ENCODE measurements around the gene SGIP1.

SGIP1 gene

GRCh38 chr1:66648901-66649595 is 115.1 kb downstream of the SGIP1 start:
- H3K14ac ChIP-seq (ENCODE audit: low read length), result no peak overlapping the region
- no peak overlapping the region for H3K4me3 ChIP-seq (ENCODE audit: low read length in 2 of 2)
- no peak overlapping the region for H2BK120ac ChIP-seq (ENCODE audit: low read depth, low read length)
- no peak overlapping the region for H2BK15ac ChIP-seq (ENCODE audit: low read length)
- H3K36me3 ChIP-seq (replicated peaks in 1 of 2; ENCODE audit: control insufficient read depth in 2 of 2, insufficient read depth in 2 of 2, low read length in 2 of 2), result no peaks in the 10 kb centered on the region
- no peaks in the 10 kb centered on the region for H3K79me1 ChIP-seq (ENCODE audit: low read depth, low read length)
- no peak overlapping the region for H4K8ac ChIP-seq (ENCODE audit: low read depth, low read length)
- no peak for DNase-seq (ENCODE audit: low spot score)
- H2AFZ ChIP-seq (ENCODE audit: low read length), result no peak overlapping the region
- no peaks in the 10 kb centered on the region for H3K4me1 ChIP-seq (ENCODE audit: control insufficient read depth in 2 of 2, insufficient read depth in 1 of 2, low read depth in 1 of 2, low read length in 2 of 2)
- H3K18ac ChIP-seq (ENCODE audit: low read length), result no peak overlapping the region
- H4K91ac ChIP-seq (ENCODE audit: low read depth, low read length, poor library complexity), result no peak overlapping the region
- H3K4ac ChIP-seq (ENCODE audit: low read length), result no peak overlapping the region
- peaks cover 0 to 9% (median 0%) of the 10 kb centered on the region in 3 experiments for H3K27me3 ChIP-seq (ENCODE audit: control insufficient read depth in 3 of 3, insufficient read depth in 3 of 3, low read depth in 1 of 3, low read length in 3 of 3)
- no peak overlapping the region for H2BK12ac ChIP-seq (ENCODE audit: low read length)
- no peaks in the 10 kb centered on the region for H3K9me3 ChIP-seq (replicated peaks in 1 of 2; ENCODE audit: control insufficient read depth in 2 of 2, insufficient read depth in 1 of 2, low read depth in 1 of 2, low read length in 2 of 2)
- no peak overlapping the region for H2AK5ac ChIP-seq (ENCODE audit: low read depth, low read length)
- H3K9ac ChIP-seq (ENCODE audit: low read depth, low read length, poor library complexity), result no peak overlapping the region
- no peak overlapping the region for H3K27ac ChIP-seq (replicated peaks; ENCODE audit: low read length)
- H2BK5ac ChIP-seq (ENCODE audit: low read length), result no peak overlapping the region
- no peak overlapping the region for H3K4me2 ChIP-seq (ENCODE audit: insufficient read depth, low read length, poor library complexity, severe bottlenecking)
- WGBS, 2 donors (ENCODE audit: extremely low coverage in 2 of 2, insufficient read length in 2 of 2, insufficient replicate concordance in 1 of 2), result no CpG with 5 or more reads among the region's 2 CpGs
- H3K23ac ChIP-seq (ENCODE audit: low read depth, low read length, poor library complexity), result no peak overlapping the region

GRCh38 chr1:66652556-66652955 is 118.6 kb downstream of the SGIP1 start:
- H2AK5ac ChIP-seq (ENCODE audit: low read depth, low read length), result no peak overlapping the region
- H3K18ac ChIP-seq (ENCODE audit: low read length), result no peak overlapping the region
- WGBS, 2 donors (ENCODE audit: extremely low coverage in 2 of 2, insufficient read length in 2 of 2, insufficient replicate concordance in 1 of 2), result no CpG with 5 or more reads among the region's 2 CpGs

DNA sequence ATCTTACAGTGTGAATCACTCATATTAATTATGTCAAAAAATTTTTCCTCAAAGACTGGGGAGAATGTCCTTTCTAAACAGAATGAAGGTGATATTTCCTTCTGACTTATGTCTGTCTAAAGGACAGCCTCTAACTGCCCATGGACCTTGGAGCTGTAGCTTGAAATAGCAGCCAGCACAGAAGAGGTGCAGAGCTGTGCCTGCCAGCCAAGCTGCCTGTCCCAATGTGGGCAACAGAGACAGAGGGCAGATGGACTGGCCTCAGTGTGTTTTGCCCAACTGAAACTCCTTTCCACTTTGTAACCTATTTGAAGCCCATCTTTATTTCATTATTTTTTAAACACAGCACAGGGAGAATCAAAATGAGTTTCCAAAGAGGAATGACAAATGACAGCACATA is 120.7 kb downstream of the SGIP1 start:
- Histone ChIP-seq H3K4ac (ENCODE audit: low read length) (no peak overlapping the region), H2BK5ac (ENCODE audit: low read length) (no peak overlapping the region), H3K18ac (ENCODE audit: low read length) (no peak overlapping the region), H3K14ac (ENCODE audit: low read length) (no peak overlapping the region), H3K4me1 (ENCODE audit: control insufficient read depth in 2 of 2, insufficient read depth in 1 of 2, low read depth in 1 of 2, low read length in 2 of 2) (no peaks in the 10 kb centered on the region), H3K23ac (ENCODE audit: low read depth, low read length, poor library complexity) (no peak overlapping the region), H2AFZ (ENCODE audit: low read length) (no peak overlapping the region), H4K91ac (ENCODE audit: low read depth, low read length, poor library complexity) (no peak overlapping the region), H2BK12ac (ENCODE audit: low read length) (no peak overlapping the region), H3K27ac (replicated peaks; ENCODE audit: low read length) (no peak overlapping the region), H2BK15ac (ENCODE audit: low read length) (no peak overlapping the region), H2AK5ac (ENCODE audit: low read depth, low read length) (no peak overlapping the region), H2BK120ac (ENCODE audit: low read depth, low read length) (no peak overlapping the region), H4K8ac (ENCODE audit: low read depth, low read length) (no peak overlapping the region), H3K27me3 (ENCODE audit: control insufficient read depth in 3 of 3, insufficient read depth in 3 of 3, low read depth in 1 of 3, low read length in 3 of 3) (no peaks in the 10 kb centered on the region), H3K36me3 (replicated peaks in 1 of 2; ENCODE audit: control insufficient read depth in 2 of 2, insufficient read depth in 2 of 2, low read length in 2 of 2) (no peaks in the 10 kb centered on the region), H3K4me3 (ENCODE audit: low read length in 2 of 2) (no peak overlapping the region), H3K9ac (ENCODE audit: low read depth, low read length, poor library complexity) (no peak overlapping the region), H3K9me3 (replicated peaks in 1 of 2; ENCODE audit: control insufficient read depth in 2 of 2, insufficient read depth in 1 of 2, low read depth in 1 of 2, low read length in 2 of 2) (no peaks in the 10 kb centered on the region), H3K79me1 (ENCODE audit: low read depth, low read length) (no peaks in the 10 kb centered on the region), H3K4me2 (ENCODE audit: insufficient read depth, low read length, poor library complexity, severe bottlenecking) (no peak overlapping the region)
- DNase-seq (ENCODE audit: low spot score), result no peak

More at GRCh38 chr1:66652556-66652955, 118.6 kb downstream of the SGIP1 start:
- Histone ChIP-seq H2BK5ac (ENCODE audit: low read length) (no peak overlapping the region), H3K27me3 (ENCODE audit: control insufficient read depth in 3 of 3, insufficient read depth in 3 of 3, low read depth in 1 of 3, low read length in 3 of 3) (peaks cover 0 to 9% (median 0%) of the 10 kb centered on the region in 3 experiments), H3K36me3 (replicated peaks in 1 of 2; ENCODE audit: control insufficient read depth in 2 of 2, insufficient read depth in 2 of 2, low read length in 2 of 2) (no peaks in the 10 kb centered on the region), H3K9me3 (replicated peaks in 1 of 2; ENCODE audit: control insufficient read depth in 2 of 2, insufficient read depth in 1 of 2, low read depth in 1 of 2, low read length in 2 of 2) (no peaks in the 10 kb centered on the region), H3K79me1 (ENCODE audit: low read depth, low read length) (no peaks in the 10 kb centered on the region), H3K23ac (ENCODE audit: low read depth, low read length, poor library complexity) (no peak overlapping the region), H3K4me1 (ENCODE audit: control insufficient read depth in 2 of 2, insufficient read depth in 1 of 2, low read depth in 1 of 2, low read length in 2 of 2) (no peaks in the 10 kb centered on the region), H4K91ac (ENCODE audit: low read depth, low read length, poor library complexity) (no peak overlapping the region), H3K4me2 (ENCODE audit: insufficient read depth, low read length, poor library complexity, severe bottlenecking) (no peak overlapping the region), H2AFZ (ENCODE audit: low read length) (no peak overlapping the region), H3K4me3 (ENCODE audit: low read length in 2 of 2) (no peak overlapping the region), H2BK12ac (ENCODE audit: low read length) (no peak overlapping the region), H2BK120ac (ENCODE audit: low read depth, low read length) (no peak overlapping the region), H3K9ac (ENCODE audit: low read depth, low read length, poor library complexity) (no peak overlapping the region), H3K4ac (ENCODE audit: low read length) (no peak overlapping the region), H2BK15ac (ENCODE audit: low read length) (no peak overlapping the region), H4K8ac (ENCODE audit: low read depth, low read length) (no peak overlapping the region), H3K27ac (replicated peaks; ENCODE audit: low read length) (no peak overlapping the region), H3K14ac (ENCODE audit: low read length) (no peak overlapping the region)
- no peak for DNase-seq (ENCODE audit: low spot score)

GRCh38 chr1:66671455-66671854 is 137.5 kb downstream of the SGIP1 start:
- Histone ChIP-seq H3K4ac (ENCODE audit: low read length) (no peak overlapping the region), H3K23ac (ENCODE audit: low read depth, low read length, poor library complexity) (no peak overlapping the region), H3K36me3 (replicated peaks in 1 of 2; ENCODE audit: control insufficient read depth in 2 of 2, insufficient read depth in 2 of 2, low read length in 2 of 2) (no peaks in the 10 kb centered on the region), H3K14ac (ENCODE audit: low read length) (no peak overlapping the region), H2AFZ (ENCODE audit: low read length) (no peak overlapping the region), H2BK5ac (ENCODE audit: low read length) (no peak overlapping the region), H3K9me3 (replicated peaks in 1 of 2; ENCODE audit: control insufficient read depth in 2 of 2, insufficient read depth in 1 of 2, low read depth in 1 of 2, low read length in 2 of 2) (no peaks in the 10 kb centered on the region), H2BK120ac (ENCODE audit: low read depth, low read length) (no peak overlapping the region), H3K27me3 (ENCODE audit: control insufficient read depth in 3 of 3, insufficient read depth in 3 of 3, low read depth in 1 of 3, low read length in 3 of 3) (peaks cover 0 to 3% (median 0%) of the 10 kb centered on the region in 3 experiments), H2BK15ac (ENCODE audit: low read length) (no peak overlapping the region), H4K8ac (ENCODE audit: low read depth, low read length) (no peak overlapping the region), H3K4me3 (ENCODE audit: low read length in 2 of 2) (no peak overlapping the region), H2AK5ac (ENCODE audit: low read depth, low read length) (no peak overlapping the region), H3K79me1 (ENCODE audit: low read depth, low read length) (no peaks in the 10 kb centered on the region), H3K4me2 (ENCODE audit: insufficient read depth, low read length, poor library complexity, severe bottlenecking) (no peak overlapping the region), H3K27ac (replicated peaks; ENCODE audit: low read length) (no peak overlapping the region), H4K91ac (ENCODE audit: low read depth, low read length, poor library complexity) (no peak overlapping the region), H2BK12ac (ENCODE audit: low read length) (no peak overlapping the region), H3K9ac (ENCODE audit: low read depth, low read length, poor library complexity) (no peak overlapping the region), H3K4me1 (ENCODE audit: control insufficient read depth in 2 of 2, insufficient read depth in 1 of 2, low read depth in 1 of 2, low read length in 2 of 2) (peaks cover 0 to 2% of the 10 kb centered on the region in 2 donors), H3K18ac (ENCODE audit: low read length) (no peak overlapping the region)
- WGBS, 2 donors (ENCODE audit: extremely low coverage in 2 of 2, insufficient read length in 2 of 2, insufficient replicate concordance in 1 of 2), result no CpG with 5 or more reads among the region's 1 CpG
- DNase-seq (ENCODE audit: low spot score), result peak; percentile 8
